K562 (cell line): ENCODE results near the gene GRK3. TPM values are rescaled to one million over a fixed set of nuclear protein-coding genes. Genes with fewer than 3 reads are reported as not detected.
"Not testable (repeated sequence)": the region's sequence is repeated elsewhere in the genome, so short reads cannot be mapped to it uniquely, and the experiment has no call there.

Source experiments
- ATAC-seq: fragments of 200-7000 bp; cut with Tn5 transposase; 3 replicates; pipeline ENCODE4 v1.9.1; 2020; ENCODE audit warnings: moderate library complexity
- BruUV-seq: library from RNA; stranded (reverse); fragments of 400-500 nt; replicated peaks from 2 replicates; lab custom pipeline; 2021; lab: Mats Ljungman, UMichigan
- CTCF ChIA-PET: fragments of 300-600 bp; formaldehyde crosslinking; extraction: SDS; loops from one replicate; lab custom pipeline; 2021; ENCODE audit warnings: low intra/inter-chr PET ratio; lab: Yijun Ruan, JAX
- POLR2A ChIA-PET: fragments of 300-600, 350-650 bp; sonication (Branson Sonifier 250); formaldehyde crosslinking; extraction: SDS; loops from one replicate; lab custom pipeline; 2021; ENCODE audit warnings: antibody characterized with exemption, inconsistent platforms; lab: Yijun Ruan, JAX
- DNase-seq, 4 experiments: peaks; one replicate each; pipeline versions ENCODE4 v3.0.0 to v3.0.0-alpha.2; 2011 to 2018; ENCODE audit warnings: low spot score in 3 of 4, mixed read lengths in 3 of 4; ENCODE audit errors: extremely low read depth in 1 of 4
- FAIRE-seq: peaks from 2 replicates; lab custom pipeline; 2011; peaks lifted over from hg19 to GRCh38; lab: Jason Lieb, UNC
- H2AFZ ChIP-seq: 2 replicates; pipeline ENCODE4 v1.6.0; 2011; ENCODE audit warnings: low read depth, low read length, control low read depth, inconsistent platforms
- H3K27ac ChIP-seq: fragments of 200-600 bp; 3 replicates; pipeline ENCODE4 v1.8.0; 2011; ENCODE audit warnings: low read depth, mild to moderate bottlenecking, control low read depth, inconsistent platforms, low read length, moderate library complexity, mixed read lengths; ENCODE audit errors: extremely low read depth
- H3K27me3 ChIP-seq, 2 experiments: fragments of 300-600 bp in 1 of 2; 2 replicates in 1 of 2; 3 replicates in 1 of 2; pipeline versions ENCODE4 v1.6.0 to v1.8.0; 2011; ENCODE audit warnings: inconsistent platforms in 2 of 2, low read length in 2 of 2, mild to moderate bottlenecking in 1 of 2, mixed read lengths in 1 of 2, moderate library complexity in 1 of 2; ENCODE audit not compliant: control insufficient read depth in 2 of 2, insufficient read depth in 2 of 2
- H3K36me3 ChIP-seq: fragments of 300-600 bp; 3 replicates; pipeline ENCODE4 v1.8.0; 2011; ENCODE audit warnings: mild to moderate bottlenecking, low read length, inconsistent platforms; ENCODE audit not compliant: control insufficient read depth, insufficient read depth
- H3K4me1 ChIP-seq, 2 experiments: fragments of 200-600 bp in 1 of 2; replicated peaks in 1 of 2; 2 replicates in 1 of 2; 3 replicates in 1 of 2; pipeline versions ENCODE4 v1.5.1 to v1.8.0; 2011; ENCODE audit warnings: inconsistent platforms in 2 of 2, low read length in 2 of 2, mild to moderate bottlenecking in 1 of 2, mixed read lengths in 1 of 2, moderate library complexity in 1 of 2; ENCODE audit not compliant: control insufficient read depth in 2 of 2, insufficient read depth in 2 of 2
- H3K4me2 ChIP-seq: 2 replicates; pipeline ENCODE4 v1.6.1; 2011; ENCODE audit warnings: low read length, control low read depth, inconsistent platforms, mixed read lengths; ENCODE audit not compliant: insufficient read depth
- H3K4me3 ChIP-seq: fragments of 200-600 bp; sonication (generic), shearing (Covaris generic); 2 replicates; pipeline ENCODE4 v1.5.1; 2016; ENCODE audit warnings: control low read depth, inconsistent platforms
- H3K79me2 ChIP-seq: fragments of 200-600 bp; 3 replicates; pipeline ENCODE4 v1.8.0; 2011; ENCODE audit warnings: low read length, inconsistent platforms; ENCODE audit not compliant: control insufficient read depth, insufficient read depth
- H3K9ac ChIP-seq, 2 experiments: 2 replicates each; pipeline versions ENCODE4 v1.6.0 to v1.6.1; 2011; ENCODE audit warnings: low read depth in 2 of 2, low read length in 2 of 2, control low read depth in 1 of 2, inconsistent platforms in 1 of 2, mild to moderate bottlenecking in 1 of 2, mixed read lengths in 1 of 2; ENCODE audit not compliant: insufficient read depth in 1 of 2
- H3K9me1 ChIP-seq: one replicate; pipeline ENCODE4 v1.6.0; 2011; ENCODE audit warnings: inconsistent platforms, mild to moderate bottlenecking, low read length, moderate library complexity; ENCODE audit not compliant: control insufficient read depth, insufficient read depth
- H3K9me3 ChIP-seq: replicated peaks from 2 replicates; pipeline ENCODE4 v1.5.1; 2011; ENCODE audit warnings: low read depth, low read length, inconsistent platforms; ENCODE audit not compliant: control insufficient read depth, insufficient read depth
- H4K20me1 ChIP-seq: replicated peaks from 2 replicates; pipeline ENCODE4 v1.6.1; 2011; ENCODE audit warnings: low read length, inconsistent platforms, mixed read lengths; ENCODE audit not compliant: control insufficient read depth, insufficient read depth
- FOSL1 ChIP-seq: fragments of 200-800 bp; sonication (Bioruptor generic); conservative IDR thresholded peaks from 2 replicates; pipeline ENCODE4 v1.6.1; 2016; ENCODE audit warnings: missing genetic modification characterization, missing compliant biosample characterization
- JUND ChIP-seq, 2 experiments: IDR thresholded peaks; 2 replicates in 1 of 2; 3 replicates in 1 of 2; pipeline ENCODE4 v1.6.1; 2011; ENCODE audit warnings: borderline replicate concordance in 2 of 2, low read depth in 2 of 2, low read length in 2 of 2, improper control_type of control experiment in 1 of 2, missing biosample characterization in 1 of 2, missing genetic modification characterization in 1 of 2, missing genetic modification reagents in 1 of 2
- MAFK ChIP-seq: IDR thresholded peaks from 2 replicates; pipeline ENCODE4 v1.6.1; 2011; ENCODE audit warnings: low read length, improper control_type of control experiment
- POLR3G ChIP-seq: IDR thresholded peaks from 2 replicates; pipeline ENCODE4 v1.6.1; 2011; ENCODE audit not compliant: insufficient read length, insufficient replicate concordance; ENCODE audit errors: extremely low read depth
- WGBS: fragments of 100-300 bp; shearing (Covaris generic); methylation state at CpG from one replicate; pipeline ENCODE4 v1.1.6; 2016; ENCODE audit warnings: low coverage, mixed read lengths; ENCODE audit not compliant: insufficient coverage; ENCODE audit errors: missing lambda C conversion rate; 5-methylcytosine and 5-hydroxymethylcytosine counted together
- in situ Hi-C: fragments of 300-500 bp; cut with MboI; formaldehyde crosslinking; loops from 4 replicates; pipeline ENCODE4 v1.15.0; 2018; ENCODE audit warnings: inconsistent platforms, mixed read lengths
- intact Hi-C: fragments of 100-400 bp; cut with micrococcal nuclease; formaldehyde crosslinking; loops from 2 replicates; pipeline ENCODE4 v1.14.2; 2022
- polyA plus RNA-seq, 8 experiments: library from polyadenylated mRNA; depleted of rRNA in 4 of 8; stranded (reverse) in 5 of 8; unstranded in 3 of 8; fragments of >200 nt; fragmentation: Nextera tagmentation in 2 of 8; fragmentation: Illumina TruSeq in 1 of 8; extraction: Ambion mirVana in 2 of 8; extraction: Trizol in 1 of 8; gene quantifications; 2 replicates each; pipeline versions ENCODE4 v1.2.1 to v1.2.3, GENCODE V29; 2011 to 2014; ENCODE audit warnings: inconsistent platforms in 1 of 8, missing spikeins in 1 of 8
- total RNA-seq, 7 experiments: library from RNA; depleted of rRNA in 6 of 7; stranded (reverse); fragments of >200 nt in 6 of 7; fragmentation: Illumina TruSeq in 2 of 7; extraction: Trizol in 2 of 7; gene quantifications; 2 replicates each; pipeline versions ENCODE4 v1.2.1 to v1.2.3, GENCODE V29; 2011 to 2021; ENCODE audit warnings: low replicate concordance in 1 of 7
- TF ChIP-seq, protein P1 (sequence below): sonication (generic); formaldehyde crosslinking; IDR thresholded peaks from 2 replicates; pipeline ENCODE4 v1.8.0; 2022; ENCODE audit warnings: mild to moderate bottlenecking, missing genetic modification reagents, borderline replicate concordance
- TF ChIP-seq, protein P2 (sequence below): fragments of 250-450 bp; sonication (Bioruptor Pico); IDR thresholded peaks from 2 replicates; pipeline ENCODE4 v1.5.0; 2022; ENCODE audit warnings: mild to moderate bottlenecking

GRK3 gene
- total and polyA plus RNA-seq, 9 of the 15 experiments (the other 6 are each of a cell fraction or from before 2014, with no cell fraction given): 1.4 to 7.6 (median 3.6) TPM

DNA sequence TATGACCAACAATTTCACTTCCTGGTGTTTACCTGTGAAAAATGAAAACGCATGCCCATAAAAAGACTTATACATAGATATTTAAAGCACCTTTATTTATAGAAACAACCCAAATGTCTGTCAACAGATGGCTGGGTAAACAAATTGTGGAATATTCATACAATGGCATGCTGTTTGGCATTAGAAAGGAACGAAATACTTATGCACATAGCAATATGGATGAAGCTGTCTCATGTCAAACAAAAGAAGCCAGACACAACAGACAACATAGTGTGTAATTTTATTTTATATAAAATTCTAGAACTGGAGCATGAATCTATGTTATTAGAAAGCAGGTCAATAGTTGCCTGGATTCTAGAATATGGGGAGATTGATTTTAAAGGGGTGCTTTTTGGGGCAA is 38.0 kb downstream of the GRK3 start (continued):
- TF ChIP-seq POLR3G (no peak), MAFK (no peak)

DNA sequence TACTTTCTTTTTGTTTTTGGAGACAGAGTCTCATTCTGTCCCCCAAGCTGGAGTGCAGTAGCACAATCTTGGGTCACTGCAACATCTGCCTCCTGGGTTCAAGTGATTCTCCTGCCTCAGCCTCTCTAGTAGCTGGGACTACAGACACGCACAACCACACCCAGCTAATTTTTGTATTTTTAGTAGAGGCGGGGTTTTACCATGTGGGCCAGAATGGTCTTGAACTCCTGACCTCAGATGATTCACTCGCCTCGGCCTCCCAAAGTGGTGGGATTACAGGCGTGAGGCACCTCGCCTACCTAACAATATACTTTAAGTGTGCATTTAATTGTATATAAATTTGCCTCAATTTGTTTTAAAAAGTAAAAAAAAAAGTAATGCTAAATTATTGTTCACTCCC is 38.4 kb downstream of the GRK3 start:
- 3% methylated on average over 5 of the region's 6 CpGs for WGBS
- Histone ChIP-seq H3K4me2 (no peak overlapping the region), H3K9ac (no peak overlapping the region), H3K9me3 (no peaks in the 10 kb centered on the region), H4K20me1 (no peaks in the 10 kb centered on the region), H3K4me3 (no peak overlapping the region), H3K27ac (no peak overlapping the region), H3K27me3 (no peaks in the 10 kb centered on the region), H2AFZ (no peak overlapping the region), H3K79me2 (no peaks in the 10 kb centered on the region), H3K9me1 (no peaks in the 10 kb centered on the region), H3K36me3 (no peaks in the 10 kb centered on the region), H3K4me1 (0 out of 5 replicates have a peak, but pooled peaks cover 0 to 4% of the 10 kb centered on the region in 2 experiments)
- DNase-seq (peak in 1 of 4 experiments; percentile 56), ATAC-seq (peak; percentile 31; the same call in 1 of the 3 replicates), FAIRE-seq (peak; percentile 66)
- BruUV-seq: no TSS peak
- TF ChIP-seq, protein P1, sequence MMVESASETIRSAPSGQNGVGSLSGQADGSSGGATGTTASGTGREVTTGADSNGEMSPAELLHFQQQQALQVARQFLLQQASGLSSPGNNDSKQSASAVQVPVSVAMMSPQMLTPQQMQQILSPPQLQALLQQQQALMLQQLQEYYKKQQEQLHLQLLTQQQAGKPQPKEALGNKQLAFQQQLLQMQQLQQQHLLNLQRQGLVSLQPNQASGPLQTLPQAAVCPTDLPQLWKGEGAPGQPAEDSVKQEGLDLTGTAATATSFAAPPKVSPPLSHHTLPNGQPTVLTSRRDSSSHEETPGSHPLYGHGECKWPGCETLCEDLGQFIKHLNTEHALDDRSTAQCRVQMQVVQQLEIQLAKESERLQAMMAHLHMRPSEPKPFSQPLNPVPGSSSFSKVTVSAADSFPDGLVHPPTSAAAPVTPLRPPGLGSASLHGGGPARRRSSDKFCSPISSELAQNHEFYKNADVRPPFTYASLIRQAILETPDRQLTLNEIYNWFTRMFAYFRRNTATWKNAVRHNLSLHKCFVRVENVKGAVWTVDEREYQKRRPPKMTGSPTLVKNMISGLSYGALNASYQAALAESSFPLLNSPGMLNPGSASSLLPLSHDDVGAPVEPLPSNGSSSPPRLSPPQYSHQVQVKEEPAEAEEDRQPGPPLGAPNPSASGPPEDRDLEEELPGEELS (CRISPR knock-in tag): no peak
- TF ChIP-seq JUND (IDR thresholded peaks at IDR 0.05; ENCODE audit: borderline replicate concordance, low read depth, low read length): peak; percentile 40; the same call in 1 of the 2 replicates
- no peak; the same call in 2 of the 3 replicates for TF ChIP-seq JUND (tag; IDR thresholded peaks at IDR 0.05; ENCODE audit: borderline replicate concordance, low read depth, low read length)
- peak; percentile 43; the same call in 1 of the 2 replicates for TF ChIP-seq FOSL1
- TF ChIP-seq, protein P2, sequence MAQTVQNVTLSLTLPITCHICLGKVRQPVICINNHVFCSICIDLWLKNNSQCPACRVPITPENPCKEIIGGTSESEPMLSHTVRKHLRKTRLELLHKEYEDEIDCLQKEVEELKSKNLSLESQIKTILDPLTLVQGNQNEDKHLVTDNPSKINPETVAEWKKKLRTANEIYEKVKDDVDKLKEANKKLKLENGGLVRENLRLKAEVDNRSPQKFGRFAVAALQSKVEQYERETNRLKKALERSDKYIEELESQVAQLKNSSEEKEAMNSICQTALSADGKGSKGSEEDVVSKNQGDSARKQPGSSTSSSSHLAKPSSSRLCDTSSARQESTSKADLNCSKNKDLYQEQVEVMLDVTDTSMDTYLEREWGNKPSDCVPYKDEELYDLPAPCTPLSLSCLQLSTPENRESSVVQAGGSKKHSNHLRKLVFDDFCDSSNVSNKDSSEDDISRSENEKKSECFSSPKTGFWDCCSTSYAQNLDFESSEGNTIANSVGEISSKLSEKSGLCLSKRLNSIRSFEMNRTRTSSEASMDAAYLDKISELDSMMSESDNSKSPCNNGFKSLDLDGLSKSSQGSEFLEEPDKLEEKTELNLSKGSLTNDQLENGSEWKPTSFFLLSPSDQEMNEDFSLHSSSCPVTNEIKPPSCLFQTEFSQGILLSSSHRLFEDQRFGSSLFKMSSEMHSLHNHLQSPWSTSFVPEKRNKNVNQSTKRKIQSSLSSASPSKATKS (CRISPR knock-in tag): no peak
- in situ Hi-C loops (no loop called here), intact Hi-C loops (no loop called here)
- POLR2A ChIA-PET: no interaction called here
- CTCF ChIA-PET: no interaction called here

DNA sequence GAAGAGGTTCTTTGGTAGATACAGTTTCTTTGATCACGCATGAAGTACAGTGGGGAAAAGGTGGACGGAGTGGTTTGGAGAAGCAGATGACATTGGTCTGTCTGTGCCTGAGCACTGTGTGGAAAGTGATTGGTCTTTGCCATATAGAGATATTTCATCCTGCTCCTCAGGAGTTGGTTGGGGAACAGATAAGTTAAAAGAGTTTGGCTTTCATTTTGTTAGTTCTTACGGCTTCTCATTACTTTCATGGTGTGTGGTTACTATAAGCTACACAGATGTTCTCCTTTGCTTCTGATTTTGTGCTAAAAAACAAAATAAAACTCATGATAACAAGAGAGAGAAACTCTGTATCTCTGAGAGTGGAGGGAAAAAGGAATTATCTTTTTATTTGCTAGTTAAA is 40.7 kb downstream of the GRK3 start:
- H3K27me3 ChIP-seq, H3K4me2 ChIP-seq, H3K9me3 ChIP-seq, H3K79me2 ChIP-seq, H3K27ac ChIP-seq, H3K4me1 ChIP-seq, intact Hi-C loops, H3K9ac ChIP-seq, ATAC-seq, POLR2A ChIA-PET, H3K9me1 ChIP-seq, H3K36me3 ChIP-seq, H3K4me3 ChIP-seq, FAIRE-seq, DNase-seq, CTCF ChIA-PET, H4K20me1 ChIP-seq, BruUV-seq, H2AFZ ChIP-seq, in situ Hi-C loops: not testable (repeated sequence)
- 87% methylated on average over 3 of the region's 3 CpGs for WGBS
